Upper lobe of right lung (tissue), 1 donor: ENCODE measurements around the gene CLPTM1L. TPM values are rescaled to one million over a fixed set of nuclear protein-coding genes. Genes with fewer than 3 reads are reported as not detected.
"Not testable (repeated sequence)": the region's sequence is repeated elsewhere in the genome, so short reads cannot be mapped to it uniquely, and the experiment has no call there.

Source experiments
- ATAC-seq: fragments of 200-7000 bp; cut with Tn5 transposase; one replicate; pipeline ENCODE4 v1.9.1; 2020; ENCODE audit warnings: mild to moderate bottlenecking, moderate library complexity
- DNase-seq: peaks from one replicate; pipeline ENCODE4 v3.0.0-alpha.2; 2020
- H3K27ac ChIP-seq: fragments of 200-600 bp; one replicate; pipeline ENCODE4 v1.8.0; 2022
- H3K27me3 ChIP-seq: fragments of 200-600 bp; one replicate; pipeline ENCODE4 v1.8.0; 2022; ENCODE audit warnings: mild to moderate bottlenecking
- H3K36me3 ChIP-seq: fragments of 200-600 bp; one replicate; pipeline ENCODE4 v1.8.0; 2022
- H3K4me1 ChIP-seq: fragments of 200-600 bp; one replicate; pipeline ENCODE4 v1.8.0; 2022
- H3K4me3 ChIP-seq: fragments of 200-600 bp; one replicate; pipeline ENCODE4 v1.8.0; 2022; ENCODE audit warnings: mild to moderate bottlenecking
- H3K9me3 ChIP-seq: fragments of 200-600 bp; one replicate; pipeline ENCODE4 v1.8.0; 2022
- intact Hi-C: fragments of 100-400 bp; cut with DNase I; formaldehyde crosslinking; loops from one replicate; pipeline ENCODE4 v1.11.0; 2022
- total RNA-seq: library from RNA; stranded (reverse); fragmentation: NEBNext Ultra II Directional; extraction: Animal tissue kit (Norgen Biotek cat#: 25700); gene quantifications from one replicate; pipeline ENCODE4 v1.2.1, GENCODE V29; 2021
- TF ChIP-seq, protein P1 (sequence below): fragments of 200-600 bp; IDR thresholded peaks from one replicate; pipeline ENCODE4 v1.8.0; 2022; ENCODE audit warnings: antibody characterized with exemption
- donor health status: DM: no; HTN: yes; CAD: no; lungs with severe emphysema.

The CLPTM1L gene
- total RNA-seq, 1 donor from 2014 or later, result 153 TPM

DNA sequence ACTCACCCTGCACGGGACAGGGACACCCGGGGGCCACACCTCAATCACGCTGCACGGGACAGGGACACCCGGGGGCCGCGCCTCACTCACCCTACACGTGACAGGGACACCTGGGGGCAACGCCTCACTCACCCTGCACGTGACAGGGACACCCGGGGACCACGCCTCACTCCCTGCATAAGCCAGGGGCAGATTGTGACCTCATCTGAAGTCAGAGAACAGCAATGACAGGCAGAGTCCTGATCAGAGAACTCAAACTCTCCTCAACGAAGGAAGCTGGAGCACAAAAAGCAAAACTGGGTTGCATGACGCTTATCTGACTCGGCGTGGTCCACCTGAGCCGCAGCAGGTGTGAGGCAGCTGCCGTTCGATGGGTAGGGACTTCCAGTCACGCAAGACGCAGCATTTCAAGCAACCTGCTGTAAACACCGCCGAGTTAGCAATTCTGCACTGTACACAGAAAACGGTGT, 53.3 kb downstream of the CLPTM1L start:
- no peaks in the 10 kb centered on the region for H3K36me3 ChIP-seq
- no peaks in the 10 kb centered on the region for H3K4me1 ChIP-seq
- TF ChIP-seq, protein P1, sequence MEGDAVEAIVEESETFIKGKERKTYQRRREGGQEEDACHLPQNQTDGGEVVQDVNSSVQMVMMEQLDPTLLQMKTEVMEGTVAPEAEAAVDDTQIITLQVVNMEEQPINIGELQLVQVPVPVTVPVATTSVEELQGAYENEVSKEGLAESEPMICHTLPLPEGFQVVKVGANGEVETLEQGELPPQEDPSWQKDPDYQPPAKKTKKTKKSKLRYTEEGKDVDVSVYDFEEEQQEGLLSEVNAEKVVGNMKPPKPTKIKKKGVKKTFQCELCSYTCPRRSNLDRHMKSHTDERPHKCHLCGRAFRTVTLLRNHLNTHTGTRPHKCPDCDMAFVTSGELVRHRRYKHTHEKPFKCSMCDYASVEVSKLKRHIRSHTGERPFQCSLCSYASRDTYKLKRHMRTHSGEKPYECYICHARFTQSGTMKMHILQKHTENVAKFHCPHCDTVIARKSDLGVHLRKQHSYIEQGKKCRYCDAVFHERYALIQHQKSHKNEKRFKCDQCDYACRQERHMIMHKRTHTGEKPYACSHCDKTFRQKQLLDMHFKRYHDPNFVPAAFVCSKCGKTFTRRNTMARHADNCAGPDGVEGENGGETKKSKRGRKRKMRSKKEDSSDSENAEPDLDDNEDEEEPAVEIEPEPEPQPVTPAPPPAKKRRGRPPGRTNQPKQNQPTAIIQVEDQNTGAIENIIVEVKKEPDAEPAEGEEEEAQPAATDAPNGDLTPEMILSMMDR, result no peak
- H3K27ac ChIP-seq, result no peak overlapping the region
- DNase-seq (peak; percentile 36), ATAC-seq (no peak)
- no peaks in the 10 kb centered on the region for H3K9me3 ChIP-seq
- intact Hi-C loops, result no loop called here
- no peak overlapping the region for H3K4me3 ChIP-seq
- H3K27me3 ChIP-seq, result peaks cover 23% of the 10 kb centered on the region

DNA sequence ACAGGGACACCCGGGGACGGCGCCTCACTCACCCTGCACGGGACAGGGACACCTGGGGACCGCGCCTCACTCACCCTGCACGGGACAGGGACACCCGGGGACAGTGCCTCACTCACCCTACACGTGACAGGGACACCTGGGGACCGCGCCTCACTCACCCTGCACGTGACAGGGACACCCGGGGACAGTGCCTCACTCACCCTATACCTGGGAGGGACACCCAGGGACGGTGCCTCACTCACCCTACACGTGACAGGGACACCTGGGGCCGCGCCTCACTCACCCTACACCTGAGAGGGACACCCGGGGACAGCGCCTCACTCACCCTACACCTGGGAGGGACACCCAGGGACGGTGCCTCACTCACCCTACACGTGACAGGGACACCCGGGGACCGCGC, 53.9 kb downstream of the CLPTM1L start:
- H3K27ac ChIP-seq, intact Hi-C loops, H3K9me3 ChIP-seq, H3K36me3 ChIP-seq, H3K4me1 ChIP-seq, ATAC-seq, H3K4me3 ChIP-seq: not testable (repeated sequence)
- H3K27me3 ChIP-seq, result peaks cover 23% of the 10 kb centered on the region
- DNase-seq, result peak; percentile 36

DNA sequence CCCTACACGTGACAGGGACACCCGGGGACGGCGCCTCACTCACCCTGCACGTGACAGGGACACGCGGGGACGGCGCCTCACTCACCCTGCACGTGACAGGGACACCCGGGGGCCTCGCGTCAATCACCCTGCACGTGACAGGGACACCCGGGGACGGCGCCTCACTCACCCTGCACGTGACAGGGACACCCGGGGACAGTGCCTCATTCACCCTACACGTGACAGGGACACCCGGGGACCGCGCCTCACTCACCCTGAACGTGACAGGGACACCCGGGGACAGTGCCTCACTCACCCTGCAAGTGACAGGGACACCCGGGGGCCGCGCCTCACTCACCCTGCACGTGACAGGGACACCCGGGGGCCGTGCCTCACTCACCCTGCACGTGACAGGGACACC, 55.3 kb downstream of the CLPTM1L start:
- H3K27ac ChIP-seq, DNase-seq, intact Hi-C loops: not testable (repeated sequence)

DNA sequence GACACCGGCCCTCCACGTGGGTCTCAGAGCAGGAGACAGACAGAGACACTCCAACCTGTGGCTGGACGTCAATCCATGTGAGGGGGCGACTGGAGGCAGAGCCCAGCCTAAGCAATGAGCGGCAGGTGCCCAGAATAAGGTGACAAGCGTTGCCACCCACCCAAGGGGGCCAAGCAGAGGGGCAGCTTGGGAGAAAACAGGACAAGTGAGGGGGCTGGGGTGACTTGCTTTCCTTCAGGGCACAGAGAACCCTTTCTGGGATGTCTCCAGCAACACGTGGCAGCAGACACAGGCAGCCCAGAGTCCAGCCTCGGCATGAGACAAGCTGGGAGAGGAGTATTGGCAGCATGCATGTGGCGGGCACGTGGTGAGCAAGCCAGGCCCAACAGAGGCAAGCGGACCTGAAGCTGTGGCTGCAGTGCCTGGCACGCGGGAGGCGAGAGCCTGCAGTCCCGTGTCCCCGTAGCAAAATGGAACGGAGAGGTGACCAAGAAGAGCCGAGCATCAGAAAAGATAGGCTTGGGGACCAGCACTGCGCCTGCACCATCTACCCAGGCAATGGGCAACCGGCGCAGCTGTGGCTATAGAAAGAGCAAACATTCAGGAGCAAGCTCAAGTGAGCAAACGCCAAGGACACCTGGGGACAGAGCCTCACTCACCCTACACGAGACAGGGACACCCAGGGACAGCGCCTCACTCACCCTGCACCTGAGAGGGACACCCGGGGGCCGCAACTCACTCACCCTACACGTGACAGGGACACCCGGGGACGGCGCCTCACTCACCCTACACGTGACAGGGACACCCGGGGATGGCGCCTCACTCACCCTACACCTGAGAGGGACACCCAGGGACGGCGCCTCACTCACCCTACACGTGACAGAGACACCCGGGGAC, 56.2 kb downstream of the CLPTM1L start:
- no peaks in the 10 kb centered on the region for H3K4me1 ChIP-seq
- no peak overlapping the region for H3K4me3 ChIP-seq
- TF ChIP-seq, protein P1, result no peak
- peaks cover 11% of the 10 kb centered on the region for H3K27me3 ChIP-seq
- no peaks in the 10 kb centered on the region for H3K9me3 ChIP-seq
- DNase-seq (peak; percentile 49), ATAC-seq (no peak)
- intact Hi-C loops, result no loop called here
- H3K27ac ChIP-seq, result no peak overlapping the region
- no peaks in the 10 kb centered on the region for H3K36me3 ChIP-seq

More for the DNA sequence above, 55.3 kb downstream of the CLPTM1L start:
- H3K4me1 ChIP-seq, H3K4me3 ChIP-seq, H3K36me3 ChIP-seq, H3K9me3 ChIP-seq, ATAC-seq: not testable (repeated sequence)
- peaks cover 20% of the 10 kb centered on the region for H3K27me3 ChIP-seq

DNA sequence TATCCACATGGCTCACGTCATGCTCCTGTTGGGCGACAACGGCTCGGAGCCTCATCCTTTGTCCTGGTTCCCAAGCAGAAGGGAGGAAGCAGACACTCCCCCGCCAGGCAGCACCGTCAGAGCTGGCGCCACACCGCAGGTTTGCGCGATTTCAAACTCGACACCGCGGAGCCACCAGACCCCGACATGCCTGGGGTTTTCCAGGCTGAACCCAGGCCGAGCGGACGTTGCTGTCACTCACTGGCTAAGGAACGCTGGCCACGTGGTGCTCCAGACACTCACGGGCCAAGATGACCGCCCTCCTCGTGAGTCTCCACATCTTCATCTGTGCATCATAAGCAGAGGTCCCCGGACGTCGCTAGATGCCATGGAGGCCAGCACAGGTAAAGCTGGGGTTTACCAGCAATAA, 59.0 kb downstream of the CLPTM1L start:
- no peaks in the 10 kb centered on the region for H3K4me1 ChIP-seq
- H3K4me3 ChIP-seq, result no peak overlapping the region
- H3K27ac ChIP-seq, result no peak overlapping the region
- no peaks in the 10 kb centered on the region for H3K9me3 ChIP-seq
- ATAC-seq (no peak), DNase-seq (peak; percentile 55)
- intact Hi-C loops, result no loop called here
- H3K27me3 ChIP-seq, result no peaks in the 10 kb centered on the region
- TF ChIP-seq, protein P1, result no peak
- no peaks in the 10 kb centered on the region for H3K36me3 ChIP-seq

DNA sequence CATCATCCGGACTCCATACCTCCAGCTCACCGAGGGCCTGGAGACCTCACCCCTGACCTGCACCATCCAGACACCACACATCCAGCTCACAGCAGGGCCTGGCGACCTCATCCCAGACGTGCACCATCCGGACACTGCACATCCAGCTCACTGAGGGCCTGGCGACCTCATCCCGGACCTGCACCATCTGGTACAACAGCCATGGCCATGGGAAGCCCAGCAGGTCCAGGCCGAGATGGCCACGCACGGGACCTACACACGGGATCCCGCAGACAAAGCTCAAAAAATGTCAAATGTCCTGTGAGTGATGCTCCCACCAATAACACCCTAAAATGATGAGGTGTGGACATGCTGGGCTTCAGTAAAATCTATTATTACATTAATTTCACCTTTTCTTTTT, 59.8 kb downstream of the CLPTM1L start:
- Histone ChIP-seq H3K27me3 (no peaks in the 10 kb centered on the region), H3K4me1 (no peaks in the 10 kb centered on the region), H3K27ac (no peak overlapping the region), H3K36me3 (no peaks in the 10 kb centered on the region), H3K4me3 (no peak overlapping the region), H3K9me3 (no peaks in the 10 kb centered on the region)
- intact Hi-C loops, result no loop called here
- ATAC-seq (no peak), DNase-seq (peak; percentile 37)
- TF ChIP-seq, protein P1, result no peak

DNA sequence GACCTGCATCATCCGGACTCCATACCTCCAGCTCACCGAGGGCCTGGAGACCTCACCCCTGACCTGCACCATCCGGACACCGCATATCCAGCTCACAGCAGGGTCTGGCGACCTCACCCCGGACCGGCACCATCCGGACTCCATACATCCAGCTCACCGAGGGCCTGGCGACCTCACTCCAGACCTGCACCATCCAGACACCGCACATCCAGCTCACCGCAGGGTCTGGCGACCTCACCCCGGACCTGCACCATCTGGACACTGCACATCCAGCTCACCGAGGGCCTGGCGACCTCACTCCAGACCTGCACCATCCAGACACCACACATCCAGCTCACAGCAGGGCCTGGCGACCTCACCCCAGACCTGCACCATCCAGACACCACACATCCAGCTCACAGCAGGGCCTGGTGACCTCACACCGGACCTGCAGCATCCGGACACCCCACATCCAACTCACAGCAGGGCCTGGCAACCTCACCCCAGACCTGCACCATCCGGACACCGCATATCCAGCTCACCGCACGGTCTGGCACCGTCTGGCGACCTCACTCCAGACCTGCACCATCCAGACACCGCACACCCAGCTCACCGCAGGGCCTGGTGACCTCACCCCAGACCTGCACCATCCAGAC, 60.4 kb downstream of the CLPTM1L start:
- intact Hi-C loops, H3K4me3 ChIP-seq, H3K36me3 ChIP-seq, ATAC-seq, H3K4me1 ChIP-seq, H3K27ac ChIP-seq, H3K9me3 ChIP-seq, H3K27me3 ChIP-seq: not testable (repeated sequence)
- peak; percentile 32 for DNase-seq

GRCh38 chr5:1283729-1284041, 61.2 kb downstream of the CLPTM1L start:
- DNase-seq, H3K4me1 ChIP-seq, H3K27me3 ChIP-seq, H3K27ac ChIP-seq, ATAC-seq, H3K9me3 ChIP-seq, intact Hi-C loops, H3K4me3 ChIP-seq, H3K36me3 ChIP-seq: not testable (repeated sequence)

DNA sequence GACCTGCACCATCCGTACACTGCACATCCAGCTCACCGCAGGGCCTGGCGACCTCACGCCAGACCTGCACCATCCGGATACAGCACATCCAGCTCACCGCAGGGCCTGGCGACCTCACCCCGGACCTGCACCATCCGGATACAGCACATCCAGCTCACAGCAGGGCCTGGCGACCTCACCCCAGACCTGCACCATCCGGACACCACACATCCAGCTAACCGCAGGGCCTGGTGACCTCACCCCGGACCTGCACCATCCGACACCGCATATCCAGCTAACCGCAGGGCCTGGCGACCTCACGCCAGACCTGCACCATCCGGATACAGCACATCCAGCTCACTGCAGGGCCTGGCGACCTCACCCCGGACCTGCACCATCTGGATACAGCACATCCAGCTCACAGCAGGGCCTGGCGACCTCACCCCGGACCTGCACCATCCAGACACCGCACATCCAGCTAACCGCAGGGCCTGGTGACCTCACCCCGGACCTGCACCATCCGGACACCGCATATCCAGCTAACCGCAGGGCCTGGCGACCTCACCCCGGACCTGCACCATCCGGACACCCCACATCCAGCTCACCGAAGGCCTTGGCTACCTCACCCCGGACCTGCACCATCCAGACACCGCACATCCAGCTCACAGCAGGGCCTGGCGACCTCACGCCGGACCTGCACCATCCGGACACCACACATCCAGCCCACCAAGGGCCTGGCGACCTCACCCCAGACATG, 61.7 kb downstream of the CLPTM1L start:
- H3K36me3 ChIP-seq, H3K4me1 ChIP-seq, ATAC-seq, H3K9me3 ChIP-seq, H3K27me3 ChIP-seq, H3K27ac ChIP-seq, H3K4me3 ChIP-seq, intact Hi-C loops: not testable (repeated sequence)
- DNase-seq, result peak; percentile 39
